GM21717 (cell line): ENCODE measurements around the gene EPHA6.

Experiments used
- ATAC-seq: cut with Tn5 transposase; IDR thresholded peaks from one replicate; pipeline ENCODE4 v1.9.1; 2021; ENCODE audit warnings: mild to moderate bottlenecking, moderate library complexity; ENCODE audit not compliant: unreplicated experiment

Gene EPHA6

GRCh38 chr3:97148931-97149330 is 334.5 kb downstream of the EPHA6 start:
- ATAC-seq: no peak

DNA sequence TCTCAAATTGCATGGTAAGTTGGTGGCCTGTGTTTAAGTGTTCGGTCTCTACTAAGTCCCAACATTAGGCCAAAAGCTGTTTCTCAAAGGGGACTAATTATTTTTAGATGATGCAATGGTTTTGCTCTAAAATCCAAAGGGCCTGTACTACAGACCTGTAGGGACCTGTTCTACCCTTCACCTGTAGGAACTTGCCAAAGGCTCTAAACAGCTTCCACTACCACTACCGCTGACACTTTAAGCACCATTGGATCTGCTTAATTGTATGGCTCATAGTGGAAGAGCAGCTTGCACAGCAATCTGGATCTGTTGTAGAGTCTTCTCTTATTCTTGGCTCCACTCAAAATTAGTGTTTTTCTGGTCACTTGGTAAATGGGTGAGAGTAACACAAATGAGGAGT is 346.8 kb downstream of the EPHA6 start:
- ATAC-seq: no peak

- ATAC-seq: no peak
Observed at GRCh38 chr3:97177242-97177641, 362.8 kb downstream of the EPHA6 start.

DNA sequence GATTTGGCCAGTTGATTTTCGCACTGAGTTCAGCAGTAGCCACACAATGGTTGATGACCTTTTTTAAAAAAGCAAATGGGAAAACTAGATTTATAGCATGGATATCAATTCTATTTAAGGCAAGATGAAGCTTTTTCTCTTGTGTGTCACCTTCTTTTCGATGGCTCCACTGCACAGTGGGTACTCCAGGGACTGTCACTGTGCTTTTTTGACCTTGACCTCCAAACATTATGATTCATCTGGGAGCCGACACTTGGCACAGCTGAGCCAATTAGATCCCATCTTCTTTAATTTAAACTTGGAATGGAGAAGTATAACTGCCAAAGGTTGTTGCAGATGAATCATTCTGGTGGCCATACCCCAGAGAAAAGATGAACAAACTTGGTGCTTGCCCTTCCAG is 367.3 kb downstream of the EPHA6 start:
- no peak for ATAC-seq

GRCh38 chr3:97187771-97188170 is 373.4 kb downstream of the EPHA6 start:
- no peak for ATAC-seq

GRCh38 chr3:97189835-97190234 is 375.4 kb downstream of the EPHA6 start:
- ATAC-seq: no peak

DNA sequence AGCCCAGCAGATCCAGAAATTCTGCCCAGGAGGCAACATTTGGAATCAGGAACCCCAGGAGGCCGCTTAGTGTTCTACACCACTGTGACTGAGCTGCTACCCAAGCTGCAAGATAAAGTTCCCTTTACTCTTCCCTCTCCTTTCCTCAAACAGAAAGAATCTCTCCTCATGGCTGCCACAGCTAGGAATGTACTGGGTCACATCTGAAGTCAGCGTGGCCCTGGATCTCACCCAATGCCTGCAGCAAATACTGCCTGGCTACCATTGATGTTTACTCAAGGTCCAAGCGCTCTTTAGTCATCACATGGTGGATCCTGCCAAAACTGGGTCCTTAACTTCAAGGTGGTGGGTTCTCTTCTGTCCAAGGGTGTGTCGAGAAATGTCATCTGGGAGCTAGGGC is 382.7 kb downstream of the EPHA6 start:
- ATAC-seq: no peak

DNA sequence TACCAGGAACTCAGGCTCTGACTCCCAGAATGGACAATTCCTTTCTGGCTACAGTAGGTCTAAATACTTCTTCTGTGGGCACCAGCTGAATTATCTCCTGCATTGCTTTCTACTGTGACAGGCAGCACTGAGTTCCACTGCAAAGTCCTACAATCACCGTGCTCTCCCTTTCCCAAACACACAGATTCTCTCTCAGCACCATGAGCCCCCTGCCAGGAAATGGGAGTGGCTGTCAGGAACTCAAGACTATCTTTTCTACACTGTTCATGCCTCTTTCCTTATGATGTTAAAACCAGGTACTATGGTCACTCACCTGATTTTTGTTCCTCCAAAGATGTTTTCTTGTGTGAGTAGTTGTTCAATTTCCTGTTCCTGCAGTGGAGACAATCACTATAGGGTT is 383.4 kb downstream of the EPHA6 start:
- ATAC-seq: no peak

- no peak for ATAC-seq
Observed at GRCh38 chr3:97200387-97200786, 386.0 kb downstream of the EPHA6 start.

GRCh38 chr3:97201814-97202213 is 387.4 kb downstream of the EPHA6 start:
- no peak for ATAC-seq

GRCh38 chr3:97228966-97229365 is 414.6 kb downstream of the EPHA6 start:
- no peak for ATAC-seq

DNA sequence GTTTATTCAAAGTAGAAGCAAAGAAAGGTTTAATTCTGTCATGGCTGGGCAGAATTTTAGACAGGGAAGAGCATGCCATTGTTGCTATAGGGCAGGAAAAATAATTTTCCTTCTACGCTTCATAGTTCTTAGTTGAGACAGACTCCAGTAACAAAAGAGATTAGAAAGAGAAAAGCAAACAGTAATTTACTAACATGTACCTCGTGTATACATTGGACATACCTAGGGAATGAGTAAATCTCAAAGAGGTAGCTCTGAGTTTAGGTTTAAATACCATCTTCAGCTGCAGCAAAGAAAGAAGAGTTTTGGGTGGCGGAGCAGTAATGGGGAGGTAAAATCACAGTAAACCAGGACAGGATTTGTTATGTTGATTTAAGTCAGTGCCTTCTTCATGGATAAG is 416.1 kb downstream of the EPHA6 start:
- no peak for ATAC-seq

DNA sequence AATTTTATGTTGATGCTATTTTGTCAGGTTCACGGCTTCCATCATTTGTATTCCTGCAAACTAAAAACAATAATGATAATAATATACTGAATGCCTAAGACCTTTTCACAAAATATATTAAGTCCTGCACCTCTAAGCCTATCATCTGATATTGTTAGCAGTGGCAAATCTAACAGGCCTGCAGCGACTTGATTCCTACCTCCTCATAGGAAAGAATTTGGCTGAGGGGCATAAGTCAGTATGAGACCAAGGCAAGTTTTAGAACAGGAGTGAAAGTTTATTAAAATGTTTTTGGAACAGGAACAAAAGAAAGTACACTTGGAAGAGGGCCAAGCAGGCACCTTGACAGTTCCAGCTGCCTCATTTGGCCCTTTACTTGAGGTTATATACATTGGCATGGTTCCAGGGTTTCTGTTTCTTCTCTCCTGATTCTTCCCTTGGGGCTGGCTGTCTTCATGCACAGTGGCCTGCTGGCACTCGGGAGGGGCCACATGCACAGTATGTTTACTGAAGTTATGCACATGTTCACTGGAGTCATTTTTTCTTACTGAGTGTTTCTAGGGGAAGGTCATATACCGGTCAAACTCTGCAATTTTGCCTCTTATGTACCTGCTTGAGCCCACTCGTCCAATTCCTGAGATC is 418.1 kb downstream of the EPHA6 start:
- no peak for ATAC-seq

GRCh38 chr3:97235179-97235578 is 420.8 kb downstream of the EPHA6 start:
- ATAC-seq: no peak

- ATAC-seq: no peak
Observed at GRCh38 chr3:97235611-97236315, 421.4 kb downstream of the EPHA6 start.

GRCh38 chr3:97241417-97241816 is 427.0 kb downstream of the EPHA6 start:
- no peak for ATAC-seq

DNA sequence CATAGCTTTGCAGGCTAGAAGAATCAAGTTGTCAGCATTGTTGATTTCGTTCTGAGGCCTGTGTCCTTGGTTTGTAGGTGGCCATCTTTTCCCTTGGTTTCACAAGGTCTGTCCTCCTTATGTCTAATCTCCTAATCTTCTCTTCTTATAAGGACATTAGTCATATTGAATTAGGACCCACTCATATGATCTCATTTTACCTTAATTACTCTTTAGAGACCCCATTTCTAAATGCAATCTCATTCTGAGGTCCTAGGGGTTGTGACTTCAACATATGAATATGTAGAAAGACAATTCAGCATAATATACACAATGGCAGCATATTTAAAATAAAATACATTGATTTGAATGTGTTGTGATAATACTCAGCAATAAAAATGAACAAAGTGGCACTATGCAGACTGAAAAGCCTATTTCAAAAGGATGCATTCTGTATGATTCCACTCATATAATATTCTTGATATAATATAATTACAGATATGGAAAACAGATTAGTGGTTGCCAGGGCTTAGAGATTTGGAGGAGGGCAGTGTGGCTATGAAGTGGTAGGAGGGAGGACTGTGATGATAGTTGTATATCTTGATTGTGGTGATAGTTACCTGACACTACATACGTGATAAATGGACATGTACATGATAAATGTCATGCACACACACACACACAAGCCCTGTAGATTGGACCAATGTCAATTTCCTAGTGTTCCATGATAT is 431.0 kb downstream of the EPHA6 start:
- no peak for ATAC-seq

GRCh38 chr3:97256060-97256459 is 441.7 kb downstream of the EPHA6 start:
- no peak for ATAC-seq

- ATAC-seq: no peak
Observed at GRCh38 chr3:97257942-97258697, 443.7 kb downstream of the EPHA6 start.

DNA sequence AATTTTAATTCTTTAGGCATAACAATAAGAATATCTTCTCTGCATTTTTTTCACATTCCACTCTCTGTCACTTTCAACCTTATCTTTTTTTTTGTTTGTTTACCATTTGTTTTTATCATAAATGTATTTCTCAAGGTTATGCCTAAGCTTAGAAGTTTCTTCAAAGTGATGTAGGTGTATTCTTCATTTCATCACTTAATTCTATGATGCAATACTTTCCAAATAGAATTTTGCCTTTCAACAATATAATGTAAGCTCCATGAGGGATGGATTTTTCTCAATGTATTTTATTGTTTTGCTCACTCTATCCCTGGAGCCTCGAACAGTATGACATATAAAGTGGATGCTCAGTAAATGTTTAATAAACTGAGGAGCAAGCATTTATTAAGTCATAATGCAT is 444.9 kb downstream of the EPHA6 start:
- ATAC-seq: no peak

GRCh38 chr3:97264180-97264579 is 449.8 kb downstream of the EPHA6 start:
- ATAC-seq: no peak
